ENCODE results near the gene PLA2G2F.

- TF ChIP-seq ATF3 (IDR thresholded peaks at IDR 0.05): peak; percentile 82
- 0 out of 2 replicates have a peak, but pooled peaks have one; percentile 58 for TF ChIP-seq ATF3 (CRISPR knock-in tag; conservative IDR thresholded peaks at IDR 0.05)
- TF ChIP-seq CREM (IDR thresholded peaks at IDR 0.05; ENCODE audit: low read depth): no peak
- no peak for TF ChIP-seq POLR2A (conservative IDR thresholded peaks at IDR 0.05)
- TF ChIP-seq ATF2 (CRISPR knock-in tag; IDR thresholded peaks at IDR 0.05): no peak
- TF ChIP-seq RB1 (IDR thresholded peaks at IDR 0.05; ENCODE audit: low read depth): no peak
- no peak for TF ChIP-seq ZBTB40 (IDR thresholded peaks at IDR 0.05)
- no peak for TF ChIP-seq ZBTB40 (CRISPR knock-in tag; IDR thresholded peaks at IDR 0.05)
- TF ChIP-seq ZNF165 (CRISPR knock-in tag; IDR thresholded peaks at IDR 0.05; ENCODE audit: borderline replicate concordance): no peak
- TF ChIP-seq EZH2 (IDR thresholded peaks at IDR 0.05; ENCODE audit: borderline replicate concordance, low read depth, low read length): no peak
Observed at GRCh38 chr1:20124456-20125057, 14.6 kb upstream of the PLA2G2F start.

Measured in K562 (cell line).